A673 (cell line): Measurements from ENCODE around the gene BACH2. TPM values are rescaled to one million over a fixed set of nuclear protein-coding genes. Genes with fewer than 3 reads are reported as not detected.
A peak's percentile ranks its signal among the peaks of the same experiment; 100 is the strongest.

Experiments
- BruUV-seq: library from RNA; stranded (reverse); fragments of 400-500 nt; replicated peaks from 2 replicates; lab custom pipeline; 2021; lab: Mats Ljungman, UMichigan
- CTCF ChIA-PET: fragments of 300-600 bp; sonication (Branson Sonifier 250); formaldehyde crosslinking; loops from one replicate; lab custom pipeline; 2022; ENCODE audit warnings: antibody characterized with exemption; lab: Charles Lee
- POLR2A ChIA-PET: fragments of 300-600 bp; sonication (Branson Sonifier 250); formaldehyde crosslinking; loops from one replicate; lab custom pipeline; 2022; ENCODE audit warnings: antibody characterized with exemption; ENCODE audit not compliant: low non-redundant PET; lab: Charles Lee
- DNase-seq: peaks from one replicate; pipeline ENCODE4 v3.0.0-alpha.2; 2015; ENCODE audit warnings: low spot score
- H3K27ac ChIP-seq: fragments of 200-600 bp; sonication (generic); 2 replicates; pipeline ENCODE4 v1.5.1; 2016; ENCODE audit warnings: mixed run types, low read depth, mild to moderate bottlenecking, mixed read lengths, antibody characterized with exemption, low read length; ENCODE audit not compliant: poor library complexity, severe bottlenecking
- H3K27me3 ChIP-seq: fragments of 200-600 bp; sonication (generic); replicated peaks from 2 replicates; pipeline ENCODE4 v1.6.1; 2017; ENCODE audit warnings: mixed run types, low read depth, mild to moderate bottlenecking, mixed read lengths, antibody characterized with exemption, low read length; ENCODE audit not compliant: insufficient read depth, poor library complexity
- H3K36me3 ChIP-seq: fragments of 200-600 bp; sonication (generic); 2 replicates; pipeline ENCODE4 v1.6.1; 2016; ENCODE audit warnings: mixed run types, mild to moderate bottlenecking, mixed read lengths, antibody characterized with exemption, low read length; ENCODE audit not compliant: insufficient read depth, poor library complexity, severe bottlenecking
- H3K4me1 ChIP-seq: fragments of 200-600 bp; sonication (generic); 2 replicates; pipeline ENCODE4 v1.6.1; 2017; ENCODE audit warnings: mixed run types, mild to moderate bottlenecking, mixed read lengths, antibody characterized with exemption, low read length; ENCODE audit not compliant: insufficient read depth, poor library complexity, severe bottlenecking
- H3K4me3 ChIP-seq: fragments of 200-600 bp; sonication (generic); 2 replicates; pipeline ENCODE4 v1.5.1; 2016; ENCODE audit warnings: low read depth, mixed run types, mild to moderate bottlenecking, mixed read lengths, low read length; ENCODE audit not compliant: poor library complexity, severe bottlenecking
- H3K9me3 ChIP-seq: fragments of 200-600 bp; sonication (generic); 2 replicates; pipeline ENCODE4 v1.6.1; 2016; ENCODE audit warnings: mixed run types, low read depth, mild to moderate bottlenecking, mixed read lengths, antibody characterized with exemption, low read length; ENCODE audit not compliant: poor library complexity, severe bottlenecking
- EZH2 ChIP-seq: fragments of 200-600 bp; sonication (generic); IDR thresholded peaks from 2 replicates; pipeline ENCODE4 v1.6.1; 2017; ENCODE audit warnings: borderline replicate concordance, low read depth, mild to moderate bottlenecking, mixed read lengths, antibody characterized with exemption, low read length; ENCODE audit not compliant: poor library complexity, severe bottlenecking
- intact Hi-C: fragments of 100-400 bp; cut with micrococcal nuclease; formaldehyde crosslinking; loops from one replicate; pipeline ENCODE4 v1.10.0; 2022; ENCODE audit not compliant: unreplicated experiment
- total RNA-seq: library from RNA; stranded (reverse); gene quantifications from 2 replicates; pipeline ENCODE4 v1.2.3, GENCODE V29; 2021
- TF ChIP-seq, protein P1 (sequence below): fragments of 300-800, 200-600 bp; sonication (generic); conservative IDR thresholded peaks from 2 replicates; pipeline ENCODE4 v1.5.1; 2017; ENCODE audit warnings: low read depth, mild to moderate bottlenecking, antibody characterized with exemption, low read length, moderate library complexity, mixed read lengths

The BACH2 gene
- total RNA-seq, 1 experiment from 2014 or later: 0.37 TPM

DNA sequence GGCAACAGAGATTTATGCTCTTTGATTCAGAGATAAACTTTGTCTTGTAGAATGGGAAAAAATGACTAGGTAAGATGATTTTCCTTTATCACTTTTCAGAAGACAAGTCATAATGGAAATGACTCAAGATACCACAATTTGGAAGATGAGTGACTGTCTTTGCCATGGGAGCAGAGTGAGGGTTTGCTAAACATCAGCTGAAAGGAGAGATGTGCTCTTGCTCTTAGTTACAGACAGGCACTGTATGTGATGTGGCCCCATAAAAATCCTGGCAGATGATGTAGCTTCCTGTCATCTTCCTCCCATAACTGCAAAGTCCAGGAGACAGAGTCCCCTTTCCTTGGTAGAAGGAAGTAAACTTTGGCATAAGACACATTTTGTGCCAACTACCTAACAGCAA, 47.6 kb downstream of the BACH2 start:
- BruUV-seq: no TSS peak
- ChIA-PET CTCF (no interaction called here), POLR2A (no interaction called here)
- H3K36me3 ChIP-seq: no peaks in the 10 kb centered on the region
- no peaks in the 10 kb centered on the region for H3K4me1 ChIP-seq
- intact Hi-C loops: no loop called here
- DNase-seq: no peak
- no peaks in the 10 kb centered on the region for H3K27me3 ChIP-seq
- H3K4me3 ChIP-seq: no peak overlapping the region
- H3K27ac ChIP-seq: no peak overlapping the region
- H3K9me3 ChIP-seq: no peaks in the 10 kb centered on the region
- TF ChIP-seq, protein P1, sequence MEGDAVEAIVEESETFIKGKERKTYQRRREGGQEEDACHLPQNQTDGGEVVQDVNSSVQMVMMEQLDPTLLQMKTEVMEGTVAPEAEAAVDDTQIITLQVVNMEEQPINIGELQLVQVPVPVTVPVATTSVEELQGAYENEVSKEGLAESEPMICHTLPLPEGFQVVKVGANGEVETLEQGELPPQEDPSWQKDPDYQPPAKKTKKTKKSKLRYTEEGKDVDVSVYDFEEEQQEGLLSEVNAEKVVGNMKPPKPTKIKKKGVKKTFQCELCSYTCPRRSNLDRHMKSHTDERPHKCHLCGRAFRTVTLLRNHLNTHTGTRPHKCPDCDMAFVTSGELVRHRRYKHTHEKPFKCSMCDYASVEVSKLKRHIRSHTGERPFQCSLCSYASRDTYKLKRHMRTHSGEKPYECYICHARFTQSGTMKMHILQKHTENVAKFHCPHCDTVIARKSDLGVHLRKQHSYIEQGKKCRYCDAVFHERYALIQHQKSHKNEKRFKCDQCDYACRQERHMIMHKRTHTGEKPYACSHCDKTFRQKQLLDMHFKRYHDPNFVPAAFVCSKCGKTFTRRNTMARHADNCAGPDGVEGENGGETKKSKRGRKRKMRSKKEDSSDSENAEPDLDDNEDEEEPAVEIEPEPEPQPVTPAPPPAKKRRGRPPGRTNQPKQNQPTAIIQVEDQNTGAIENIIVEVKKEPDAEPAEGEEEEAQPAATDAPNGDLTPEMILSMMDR: no peak

DNA sequence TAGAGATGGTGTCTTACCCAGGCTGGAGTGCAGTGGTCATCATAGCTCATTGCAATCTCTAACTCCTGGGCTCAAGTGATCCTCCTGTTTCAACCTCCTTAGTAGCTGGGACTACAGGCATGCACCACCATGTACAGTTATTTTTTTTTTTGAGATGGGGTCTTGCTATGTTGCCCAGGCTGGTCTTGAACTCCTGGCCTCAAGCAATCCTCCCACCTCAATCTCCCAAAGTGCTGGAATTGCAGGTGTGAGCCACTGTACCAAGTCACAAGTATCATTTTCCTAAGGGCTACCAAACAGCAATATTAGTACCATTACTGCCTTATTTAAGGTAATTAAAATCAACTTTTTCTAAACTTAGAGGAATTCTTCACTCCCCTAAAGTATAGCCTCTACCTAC, 49.4 kb downstream of the BACH2 start:
- no peaks in the 10 kb centered on the region for H3K36me3 ChIP-seq
- BruUV-seq: no TSS peak
- DNase-seq: no peak
- ChIA-PET CTCF (no interaction called here), POLR2A (no interaction called here)
- no peak overlapping the region for H3K27ac ChIP-seq
- no peaks in the 10 kb centered on the region for H3K9me3 ChIP-seq
- H3K27me3 ChIP-seq: no peaks in the 10 kb centered on the region
- intact Hi-C loops: no loop called here
- H3K4me3 ChIP-seq: no peak overlapping the region
- no peak for TF ChIP-seq EZH2
- TF ChIP-seq, protein P1: no peak
- H3K4me1 ChIP-seq: no peaks in the 10 kb centered on the region

DNA sequence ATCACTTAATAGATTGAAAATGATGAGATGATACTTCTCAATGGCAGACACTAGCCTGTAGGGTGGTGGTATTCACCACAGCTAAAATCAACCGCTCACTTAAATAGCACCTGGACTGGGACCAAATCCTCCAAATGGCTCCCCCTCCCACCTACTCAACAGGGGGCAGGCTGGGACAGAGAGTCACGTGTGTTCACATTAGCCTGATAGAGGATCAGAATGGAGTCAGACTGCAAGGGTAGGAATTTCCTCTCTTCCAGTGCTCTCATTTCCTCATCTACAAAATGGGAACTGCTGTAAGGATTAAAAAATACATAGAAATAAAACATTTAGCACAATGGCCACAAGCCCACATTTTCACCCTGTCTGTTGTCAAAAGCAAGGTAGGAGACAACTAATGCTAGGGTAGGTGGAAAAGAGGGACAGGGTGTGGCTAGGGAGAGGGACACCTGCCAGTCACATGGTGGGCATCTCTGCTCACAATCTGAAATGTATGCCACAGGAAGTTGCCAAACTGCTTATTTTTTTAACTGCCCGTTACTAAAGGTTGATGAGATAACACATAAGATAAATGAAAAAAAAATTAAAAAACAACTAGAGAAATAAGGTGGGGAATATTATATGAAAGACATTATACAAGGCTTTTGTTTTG, 55.3 kb downstream of the BACH2 start:
- intact Hi-C loops: no loop called here
- ChIA-PET CTCF (no interaction called here), POLR2A (no interaction called here)
- peak; percentile 43 for DNase-seq
- Histone ChIP-seq H3K27ac (no peak overlapping the region), H3K9me3 (no peaks in the 10 kb centered on the region), H3K27me3 (no peaks in the 10 kb centered on the region), H3K4me1 (no peaks in the 10 kb centered on the region), H3K36me3 (no peaks in the 10 kb centered on the region), H3K4me3 (no peak overlapping the region)
- BruUV-seq: no TSS peak
- TF ChIP-seq, protein P1: no peak
- no peak for TF ChIP-seq EZH2
